Psoas muscle (tissue), 8 donors: ENCODE data around the gene CASK. TPM values are rescaled to one million over a fixed set of nuclear protein-coding genes. Genes with fewer than 3 reads are reported as not detected.
A peak's percentile ranks its signal among the peaks of the same experiment; 100 is the strongest.

Experiments used
- ATAC-seq, 4 donors: fragments of 200-7000 bp; cut with Tn5 transposase; one replicate each; pipeline ENCODE4 v1.9.1; 2020; ENCODE audit warnings: moderate library complexity in 3 of 4, mild to moderate bottlenecking in 2 of 4
- DNase-seq, 2 donors: peaks; one replicate each; pipeline ENCODE4 v3.0.0-alpha.2; 2020
- H3K27ac ChIP-seq: fragments of 200-600 bp; one replicate; pipeline ENCODE4 v1.8.0; 2022
- H3K27me3 ChIP-seq, 3 donors: fragments of 200-600 bp in 1 of 3; one replicate each; pipeline versions ENCODE4 v1.6.1 to v1.8.0; 2013 to 2022; ENCODE audit warnings: low read length in 2 of 3, mild to moderate bottlenecking in 2 of 3, moderate library complexity in 1 of 3; ENCODE audit not compliant: insufficient read depth in 3 of 3
- H3K36me3 ChIP-seq, 2 donors: fragments of 200-600 bp in 1 of 2; one replicate each; pipeline versions ENCODE4 v1.6.1 to v1.8.0; 2013 to 2022; ENCODE audit warnings: low read depth in 1 of 2, mild to moderate bottlenecking in 1 of 2, moderate library complexity in 1 of 2; ENCODE audit not compliant: insufficient read depth in 1 of 2
- H3K4me1 ChIP-seq: fragments of 200-600 bp; one replicate; pipeline ENCODE4 v1.8.0; 2022
- H3K4me3 ChIP-seq: fragments of 200-600 bp; one replicate; pipeline ENCODE4 v1.8.0; 2022; ENCODE audit warnings: mild to moderate bottlenecking
- H3K9me3 ChIP-seq: fragments of 200-600 bp; one replicate; pipeline ENCODE4 v1.8.0; 2022
- WGBS, 3 donors: extraction: QIAGEN DNeasy Blood & Tissue Kit; methylation state at CpG; one replicate each; pipeline versions ENCODE4 v1.1.6 to v1.1.7; 2013; 5-methylcytosine and 5-hydroxymethylcytosine counted together
- intact Hi-C, 2 donors: fragments of 100-400 bp; cut with DNase I; formaldehyde crosslinking; loops; one replicate each; pipeline versions ENCODE4 v1.11.0 to v1.14.2; 2022
- polyA plus RNA-seq, 3 donors: library from polyadenylated mRNA; stranded (reverse); fragments of 200-250 nt; gene quantifications; one replicate each; pipeline ENCODE4 v1.2.3, GENCODE V29; 2013
- total RNA-seq, 4 donors: library from RNA; stranded (reverse); fragmentation: NEBNext Ultra II Directional in 2 of 4; extraction: Animal tissue kit (Norgen Biotek cat#: 25700) in 2 of 4; gene quantifications; one replicate each; pipeline versions ENCODE4 v1.2.1 to v1.2.4, GENCODE V29; 2021 to 2023
- TF ChIP-seq, protein P1 (sequence below): fragments of 200-600 bp; IDR thresholded peaks from one replicate; pipeline ENCODE4 v1.8.0; 2022; ENCODE audit warnings: antibody characterized with exemption
- donor health status: healthy with polysubstance abuse.
- donor health status: DM: no; HTN: no; CAD: no; lungs with moderate emphysema.
- donor health status: Bipolar disorder and iron deficiency.
- donor health status: healthy.
- donor health status: DM: yes; HTN: yes; CAD: no.
- donor health status: DM: no; HTN: no; CAD: no.
- donor health status: DM: no; HTN: no; CAD: no.
- donor health status: DM: yes; HTN: yes; CAD: no.

CASK gene
- total and polyA plus RNA-seq, 7 donors: 2.8 to 19.4 (median 9.7) TPM

DNA sequence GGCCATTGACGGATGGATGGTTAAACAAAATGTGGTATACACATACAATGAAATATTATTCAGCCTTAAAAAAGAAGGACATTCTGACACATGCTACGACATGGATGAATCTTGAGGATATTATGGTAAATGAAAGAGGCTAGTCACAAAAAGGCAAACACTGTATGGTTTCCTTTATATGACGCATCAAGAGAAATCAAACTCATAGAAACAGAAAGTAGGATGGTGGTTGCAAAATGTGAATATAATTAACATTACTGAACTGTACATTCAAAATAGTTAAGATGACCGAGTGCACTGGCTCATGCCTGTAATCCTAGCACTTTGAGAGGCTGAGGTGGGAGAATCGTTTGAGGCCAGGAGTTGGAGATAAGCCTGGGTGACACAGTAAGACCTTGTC, 9.5 kb upstream of the CASK start:
- 81 to 93% (median 91%) methylated on average over 5 of the region's 5 CpGs for WGBS, 3 donors
- Histone ChIP-seq H3K9me3 (no peaks in the 10 kb centered on the region), H3K36me3 (no peaks in the 10 kb centered on the region), H3K4me1 (no peaks in the 10 kb centered on the region), H3K4me3 (no peak overlapping the region), H3K27me3 (peaks cover 0 to 17% (median 0%) of the 10 kb centered on the region in 3 donors), H3K27ac (no peak overlapping the region)
- no peak for ATAC-seq
- no peak for DNase-seq
- intact Hi-C loops: no loop called here
- TF ChIP-seq, protein P1, sequence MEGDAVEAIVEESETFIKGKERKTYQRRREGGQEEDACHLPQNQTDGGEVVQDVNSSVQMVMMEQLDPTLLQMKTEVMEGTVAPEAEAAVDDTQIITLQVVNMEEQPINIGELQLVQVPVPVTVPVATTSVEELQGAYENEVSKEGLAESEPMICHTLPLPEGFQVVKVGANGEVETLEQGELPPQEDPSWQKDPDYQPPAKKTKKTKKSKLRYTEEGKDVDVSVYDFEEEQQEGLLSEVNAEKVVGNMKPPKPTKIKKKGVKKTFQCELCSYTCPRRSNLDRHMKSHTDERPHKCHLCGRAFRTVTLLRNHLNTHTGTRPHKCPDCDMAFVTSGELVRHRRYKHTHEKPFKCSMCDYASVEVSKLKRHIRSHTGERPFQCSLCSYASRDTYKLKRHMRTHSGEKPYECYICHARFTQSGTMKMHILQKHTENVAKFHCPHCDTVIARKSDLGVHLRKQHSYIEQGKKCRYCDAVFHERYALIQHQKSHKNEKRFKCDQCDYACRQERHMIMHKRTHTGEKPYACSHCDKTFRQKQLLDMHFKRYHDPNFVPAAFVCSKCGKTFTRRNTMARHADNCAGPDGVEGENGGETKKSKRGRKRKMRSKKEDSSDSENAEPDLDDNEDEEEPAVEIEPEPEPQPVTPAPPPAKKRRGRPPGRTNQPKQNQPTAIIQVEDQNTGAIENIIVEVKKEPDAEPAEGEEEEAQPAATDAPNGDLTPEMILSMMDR: no peak

DNA sequence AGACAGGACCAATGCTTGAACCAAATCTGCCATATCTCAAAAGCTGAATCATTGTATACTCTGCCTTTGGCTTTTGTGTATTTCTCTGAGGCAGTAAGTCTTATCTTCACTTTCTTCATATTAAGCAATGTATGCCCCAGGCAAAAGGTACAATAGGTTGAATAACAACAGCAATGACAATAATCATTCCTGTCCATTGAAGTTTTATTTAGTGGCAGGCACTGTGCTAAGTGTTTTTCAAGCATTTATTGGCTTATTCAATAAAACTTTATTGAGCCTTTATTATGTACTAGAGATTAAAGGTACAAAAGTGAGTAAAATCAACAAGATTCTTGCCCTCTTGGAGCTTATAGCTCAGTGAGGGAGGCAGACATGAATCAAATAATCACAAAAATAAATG, 8.2 kb upstream of the CASK start:
- Histone ChIP-seq H3K36me3 (no peaks in the 10 kb centered on the region), H3K27me3 (peaks cover 0 to 17% (median 0%) of the 10 kb centered on the region in 3 donors), H3K27ac (no peak overlapping the region), H3K4me1 (no peaks in the 10 kb centered on the region), H3K9me3 (no peaks in the 10 kb centered on the region), H3K4me3 (no peak overlapping the region)
- TF ChIP-seq, protein P1: no peak
- intact Hi-C loops: no loop called here
- no peak for DNase-seq
- no peak for ATAC-seq

DNA sequence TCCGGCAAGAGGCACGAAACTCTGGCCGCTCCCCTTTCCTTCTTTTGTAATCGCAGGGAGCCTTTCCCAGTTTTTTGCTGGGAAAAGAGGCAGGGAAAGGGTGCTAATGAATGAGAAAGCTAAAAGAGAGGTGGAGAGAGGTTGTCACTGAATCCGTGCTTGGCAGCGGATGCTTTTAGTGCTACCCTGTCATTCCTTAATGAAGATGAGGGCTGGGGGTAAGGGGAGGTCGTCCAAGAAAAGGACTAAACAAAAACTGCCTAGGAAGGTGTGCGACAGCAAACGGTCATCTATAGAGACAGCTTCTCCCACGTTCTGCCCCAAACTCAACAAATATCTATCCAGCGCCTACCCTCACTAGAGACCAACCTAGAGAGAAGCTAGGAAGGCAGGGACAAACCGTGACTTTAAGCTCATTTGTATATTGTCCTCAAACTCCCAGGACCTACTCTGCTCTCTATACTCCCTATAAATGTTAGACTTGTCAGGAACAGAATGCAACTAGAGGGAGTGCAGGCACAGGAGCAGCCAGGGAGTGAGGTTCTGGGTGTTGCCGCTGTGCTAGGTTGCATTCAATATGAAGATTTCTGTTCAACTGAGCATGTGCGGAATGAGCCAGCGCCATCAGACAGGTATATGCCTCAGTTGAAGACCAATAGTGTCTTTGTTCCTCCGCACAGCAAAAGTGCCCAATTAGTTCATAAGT, 777 bp upstream of the CASK start:
- H3K9me3 ChIP-seq: no peaks in the 10 kb centered on the region
- no peaks in the 10 kb centered on the region for H3K36me3 ChIP-seq
- TF ChIP-seq, protein P1: no peak
- peaks cover 0 to 13% (median 0%) of the 10 kb centered on the region in 3 donors for H3K27me3 ChIP-seq
- intact Hi-C loops: no loop called here
- H3K27ac ChIP-seq: peak overlapping the region; percentile 78
- no peak for DNase-seq
- no peaks in the 10 kb centered on the region for H3K4me1 ChIP-seq
- ATAC-seq: peak in 1 of 4 donors; percentile 3
- H3K4me3 ChIP-seq: peak overlapping the region; percentile 73
- 2 to 23% (median 3%) methylated on average over 16 of the region's 16 CpGs for WGBS, 3 donors

DNA sequence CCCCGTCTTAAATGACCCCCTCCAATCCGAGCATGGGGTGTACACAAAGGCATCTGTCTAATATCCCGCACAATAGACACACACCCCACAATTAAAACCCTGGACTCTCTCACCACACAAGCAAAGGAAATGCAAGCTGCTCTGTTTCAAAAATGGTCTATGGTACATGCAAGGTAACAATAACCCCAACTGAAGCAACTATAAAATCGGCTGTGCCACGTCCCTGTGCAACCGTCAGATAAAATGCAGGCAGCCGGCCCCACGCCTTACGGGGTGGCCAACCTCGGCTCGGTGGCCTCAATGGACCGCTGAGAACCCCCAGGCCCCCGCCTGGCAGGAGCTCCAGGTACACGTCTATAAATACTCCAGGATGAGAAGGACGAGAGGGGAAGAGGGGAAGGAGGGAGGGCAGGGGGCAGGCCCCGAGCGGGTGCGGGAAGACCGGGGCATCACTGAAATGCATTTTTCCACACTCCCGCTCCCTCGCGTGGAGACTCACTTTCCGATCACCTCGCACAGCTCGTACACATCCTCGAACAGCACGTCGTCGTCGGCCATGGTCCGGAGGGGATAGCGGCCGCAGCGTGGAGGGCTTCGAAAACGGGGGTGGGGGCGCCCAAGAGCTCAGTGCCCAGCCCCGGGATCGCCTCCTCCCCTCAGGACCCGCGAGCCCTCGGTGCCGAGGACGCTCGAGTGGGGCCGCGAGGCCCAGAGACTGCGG, 763 bp downstream of the CASK start:
- Histone ChIP-seq H3K27me3 (peaks cover 0 to 10% (median 0%) of the 10 kb centered on the region in 3 donors), H3K4me1 (no peaks in the 10 kb centered on the region), H3K9me3 (no peaks in the 10 kb centered on the region), H3K4me3 (peak overlapping the region; percentile 73), H3K27ac (peak overlapping the region; percentile 78), H3K36me3 (no peaks in the 10 kb centered on the region)
- TF ChIP-seq, protein P1: no peak
- peak in 3 of 4 donors; percentile 1 to 25 (median 5) for ATAC-seq
- intact Hi-C loops: no loop called here
- peak; percentile 25 to 58 for DNase-seq
- 0 to 36% (median 3%) methylated on average over 15 to 43 of the region's 48 CpGs for WGBS, 3 donors
